ENCODE measurements around the gene GCM1. TPM values are rescaled to one million over a fixed set of nuclear protein-coding genes. Genes with fewer than 3 reads are reported as not detected.

GCM1 gene, protein sequence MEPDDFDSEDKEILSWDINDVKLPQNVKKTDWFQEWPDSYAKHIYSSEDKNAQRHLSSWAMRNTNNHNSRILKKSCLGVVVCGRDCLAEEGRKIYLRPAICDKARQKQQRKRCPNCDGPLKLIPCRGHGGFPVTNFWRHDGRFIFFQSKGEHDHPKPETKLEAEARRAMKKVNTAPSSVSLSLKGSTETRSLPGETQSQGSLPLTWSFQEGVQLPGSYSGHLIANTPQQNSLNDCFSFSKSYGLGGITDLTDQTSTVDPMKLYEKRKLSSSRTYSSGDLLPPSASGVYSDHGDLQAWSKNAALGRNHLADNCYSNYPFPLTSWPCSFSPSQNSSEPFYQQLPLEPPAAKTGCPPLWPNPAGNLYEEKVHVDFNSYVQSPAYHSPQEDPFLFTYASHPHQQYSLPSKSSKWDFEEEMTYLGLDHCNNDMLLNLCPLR
- total RNA-seq (under 1 TPM in 1 of 9 donors, not detected in 8; 0.35 TPM), polyA plus RNA-seq (under 1 TPM in 2 of 3 donors, not detected in 1; 0.03 to 0.07 TPM)
- long read RNA-seq, donor 1 = 0 reads
- long read RNA-seq, donor 2 = 0 reads
- long read RNA-seq, donor 3 = 0 reads
- long read RNA-seq, donor 4 = 0 reads
- long read RNA-seq, donor 5 = 0 reads
- long read RNA-seq, donor 6 = 0 reads
- long read RNA-seq, donor 7 = 0 reads
- long read RNA-seq, donor 8 = 0 reads
- long read RNA-seq, donor 9 = 0 reads
- long read RNA-seq, donor 10 = 0 reads

DNA sequence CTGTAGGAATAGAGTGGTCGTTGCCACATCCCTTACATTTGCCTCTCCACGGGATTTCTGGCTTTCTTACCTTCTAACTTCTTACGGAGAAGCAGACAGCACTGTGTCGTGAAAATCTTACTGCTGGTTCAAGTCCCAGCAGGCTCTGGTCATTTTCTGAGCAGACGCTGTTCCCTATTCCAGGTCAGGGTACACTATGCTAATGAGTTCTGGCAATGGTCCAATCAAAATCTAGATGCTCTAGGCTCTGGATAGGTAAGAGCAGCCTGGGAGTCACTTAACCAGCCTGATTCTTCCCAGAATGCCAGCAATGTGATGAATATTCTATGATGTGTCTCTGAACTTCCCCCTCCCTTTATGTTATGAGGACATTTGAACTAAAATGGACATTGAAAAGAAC lies at the start of gene GCM1:
GCM1 (minus strand) TSS at position 158 of the 400 bp plus-strand sequence. CDS start 3,209 bp downstream, outside the sequence.
- Histone ChIP-seq H3K36me3 (replicated peaks in 1 of 2) (no peaks in the 10 kb centered on the region), H3K9me3 (replicated peaks in 1 of 3) (no peaks in the 10 kb centered on the region), H3K4me3 (no peak within 1 kb of the TSS), H3K27ac (no peak within 1 kb of the TSS), H3K27me3 (no peaks in the 10 kb centered on the region), H3K4me1 (replicated peaks in 1 of 2) (no peaks in the 10 kb centered on the region)
- DNase-seq = no peak
- no peak for TF ChIP-seq POLR2A (IDR thresholded peaks at IDR 0.05)
- TF ChIP-seq, protein P1, sequence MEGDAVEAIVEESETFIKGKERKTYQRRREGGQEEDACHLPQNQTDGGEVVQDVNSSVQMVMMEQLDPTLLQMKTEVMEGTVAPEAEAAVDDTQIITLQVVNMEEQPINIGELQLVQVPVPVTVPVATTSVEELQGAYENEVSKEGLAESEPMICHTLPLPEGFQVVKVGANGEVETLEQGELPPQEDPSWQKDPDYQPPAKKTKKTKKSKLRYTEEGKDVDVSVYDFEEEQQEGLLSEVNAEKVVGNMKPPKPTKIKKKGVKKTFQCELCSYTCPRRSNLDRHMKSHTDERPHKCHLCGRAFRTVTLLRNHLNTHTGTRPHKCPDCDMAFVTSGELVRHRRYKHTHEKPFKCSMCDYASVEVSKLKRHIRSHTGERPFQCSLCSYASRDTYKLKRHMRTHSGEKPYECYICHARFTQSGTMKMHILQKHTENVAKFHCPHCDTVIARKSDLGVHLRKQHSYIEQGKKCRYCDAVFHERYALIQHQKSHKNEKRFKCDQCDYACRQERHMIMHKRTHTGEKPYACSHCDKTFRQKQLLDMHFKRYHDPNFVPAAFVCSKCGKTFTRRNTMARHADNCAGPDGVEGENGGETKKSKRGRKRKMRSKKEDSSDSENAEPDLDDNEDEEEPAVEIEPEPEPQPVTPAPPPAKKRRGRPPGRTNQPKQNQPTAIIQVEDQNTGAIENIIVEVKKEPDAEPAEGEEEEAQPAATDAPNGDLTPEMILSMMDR (IDR thresholded peaks at IDR 0.05) = no peak
- intact Hi-C loops (cut with DNase I) = no loop called here
- WGBS, 4 donors = 86 to 90% (median 88%) methylated on average over 5 of the region's 5 CpGs

DNA sequence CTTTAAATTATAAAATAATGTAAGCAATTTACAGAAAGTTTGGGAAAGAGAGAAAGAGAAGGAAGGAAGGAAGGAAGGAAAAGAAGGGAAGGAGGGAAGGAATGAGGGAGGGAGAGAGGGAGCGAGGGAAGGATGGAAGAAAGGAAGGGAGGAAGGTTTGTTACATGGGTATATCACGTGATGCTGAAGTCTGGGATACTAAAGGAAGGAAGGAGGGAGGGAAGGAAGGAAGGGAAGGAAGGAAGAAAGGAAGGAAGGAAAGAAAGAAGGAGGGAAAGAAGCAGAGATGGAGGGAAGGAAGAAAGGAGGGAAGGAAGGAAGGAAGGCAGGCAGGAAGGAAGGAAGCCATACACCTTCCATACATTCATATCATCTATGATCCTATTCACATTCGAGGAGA lies 48.9 kb upstream of the GCM1 start:
- H3K4me3 ChIP-seq = no peak overlapping the region
- WGBS, 4 donors = 85 to 91% (median 88%) methylated on average over 3 of the region's 3 CpGs
- no peak overlapping the region for H3K27ac ChIP-seq

DNA sequence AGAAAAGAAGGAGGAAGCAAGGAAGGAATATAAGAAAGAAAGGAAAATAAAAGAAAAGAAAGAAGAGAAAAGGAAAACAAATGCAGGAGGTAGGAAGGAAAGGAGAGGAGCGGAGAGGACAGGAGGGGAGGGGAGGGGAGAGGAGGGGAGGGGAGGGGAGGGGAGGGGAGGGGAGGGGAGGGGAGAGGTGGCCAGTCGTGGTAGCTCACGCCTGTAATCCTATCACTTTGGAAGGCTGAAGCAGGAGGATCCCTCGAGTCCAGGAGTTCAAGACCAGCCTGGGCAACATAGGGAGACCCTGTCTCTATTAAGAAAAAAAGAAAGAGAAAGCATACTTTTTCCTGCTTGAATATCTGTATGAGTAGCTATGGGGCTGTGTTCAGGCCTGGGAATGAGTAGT lies 46.4 kb upstream of the GCM1 start:
- WGBS, 4 donors = 64 to 76% (median 74%) methylated on average over 3 to 4 of the region's 4 CpGs
- no peak for DNase-seq
- Histone ChIP-seq H3K36me3 (replicated peaks in 1 of 2) (no peaks in the 10 kb centered on the region), H3K4me3 (no peak overlapping the region), H3K4me1 (replicated peaks in 1 of 2) (peaks cover 8 to 11% of the 10 kb centered on the region in 2 donors), H3K9me3 (replicated peaks in 1 of 3) (no peaks in the 10 kb centered on the region), H3K27ac (no peak overlapping the region), H3K27me3 (no peaks in the 10 kb centered on the region)
- intact Hi-C loops (cut with DNase I) = no loop called here
- no peak for TF ChIP-seq POLR2A (IDR thresholded peaks at IDR 0.05)
- TF ChIP-seq, protein P1 (IDR thresholded peaks at IDR 0.05) = no peak

More for the DNA sequence above, 48.9 kb upstream of the GCM1 start:
- H3K9me3 ChIP-seq (replicated peaks in 1 of 3) = no peaks in the 10 kb centered on the region
- no peaks in the 10 kb centered on the region for H3K36me3 ChIP-seq (replicated peaks in 1 of 2)
- no peak for DNase-seq
- no peaks in the 10 kb centered on the region for H3K27me3 ChIP-seq
- TF ChIP-seq POLR2A (IDR thresholded peaks at IDR 0.05) = no peak
- TF ChIP-seq, protein P1 (IDR thresholded peaks at IDR 0.05) = no peak
- H3K4me1 ChIP-seq (replicated peaks in 1 of 2) = peaks cover 6 to 7% of the 10 kb centered on the region in 2 donors
- intact Hi-C loops (cut with DNase I) = no loop called here

DNA sequence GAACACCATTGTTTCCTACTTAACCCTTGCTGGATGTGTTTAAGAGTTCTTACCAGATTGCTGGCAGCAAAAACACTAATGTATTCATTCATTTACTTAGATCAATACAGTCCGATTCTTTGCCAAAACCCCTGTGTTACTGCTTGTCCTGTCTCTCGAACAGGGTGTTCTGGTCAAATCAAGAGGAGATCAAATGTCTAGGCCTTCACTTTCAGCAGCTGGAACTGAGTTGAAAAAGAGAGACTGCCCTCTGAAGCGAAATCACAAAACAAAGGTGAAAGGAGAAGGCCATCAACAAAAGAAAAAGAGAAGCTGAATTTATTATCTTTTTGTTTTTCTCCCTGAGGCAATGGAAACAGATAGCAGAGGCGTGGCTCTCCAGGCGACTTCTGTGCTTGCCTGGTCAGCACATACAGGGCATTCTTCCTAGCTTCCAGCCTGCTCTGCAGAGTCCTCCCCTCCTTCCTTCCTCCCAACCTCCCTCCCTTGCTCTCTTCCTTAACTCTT lies 44.1 kb upstream of the GCM1 start:
- 15 to 30% (median 25%) methylated on average over 5 of the region's 5 CpGs for WGBS, 4 donors
- Histone ChIP-seq H3K27ac (peak overlapping the region in 4 of 5 donors; percentile 35 to 74 (median 58)), H3K27me3 (no peaks in the 10 kb centered on the region), H3K36me3 (replicated peaks in 1 of 2) (no peaks in the 10 kb centered on the region), H3K9me3 (replicated peaks in 1 of 3) (no peaks in the 10 kb centered on the region), H3K4me3 (no peak overlapping the region), H3K4me1 (replicated peaks in 1 of 2) (peaks cover 8 to 11% of the 10 kb centered on the region in 2 donors)
- intact Hi-C loops (cut with DNase I) = no loop called here
- TF ChIP-seq, protein P1 (IDR thresholded peaks at IDR 0.05) = no peak
- TF ChIP-seq POLR2A (IDR thresholded peaks at IDR 0.05) = no peak
- peak; percentile 30 to 72 (median 60) for DNase-seq

Data from adrenal gland (tissue), 19 donors.